ENCODE results near the gene BTF3.

The BTF3 gene

GRCh38 chr5:73525606-73526203, 27.5 kb downstream of the BTF3 start:
- H3K9me3 ChIP-seq = no peaks in the 10 kb centered on the region
- no peaks in the 10 kb centered on the region for H3K36me3 ChIP-seq
- H3K4me3 ChIP-seq (ENCODE audit: low read depth, low read length) = no peak overlapping the region
- no peak for DNase-seq
- H3K27me3 ChIP-seq = no peaks in the 10 kb centered on the region; the same call in none of the 2 replicates
- H3K4me1 ChIP-seq = no peaks in the 10 kb centered on the region
- TF ChIP-seq, protein P1, sequence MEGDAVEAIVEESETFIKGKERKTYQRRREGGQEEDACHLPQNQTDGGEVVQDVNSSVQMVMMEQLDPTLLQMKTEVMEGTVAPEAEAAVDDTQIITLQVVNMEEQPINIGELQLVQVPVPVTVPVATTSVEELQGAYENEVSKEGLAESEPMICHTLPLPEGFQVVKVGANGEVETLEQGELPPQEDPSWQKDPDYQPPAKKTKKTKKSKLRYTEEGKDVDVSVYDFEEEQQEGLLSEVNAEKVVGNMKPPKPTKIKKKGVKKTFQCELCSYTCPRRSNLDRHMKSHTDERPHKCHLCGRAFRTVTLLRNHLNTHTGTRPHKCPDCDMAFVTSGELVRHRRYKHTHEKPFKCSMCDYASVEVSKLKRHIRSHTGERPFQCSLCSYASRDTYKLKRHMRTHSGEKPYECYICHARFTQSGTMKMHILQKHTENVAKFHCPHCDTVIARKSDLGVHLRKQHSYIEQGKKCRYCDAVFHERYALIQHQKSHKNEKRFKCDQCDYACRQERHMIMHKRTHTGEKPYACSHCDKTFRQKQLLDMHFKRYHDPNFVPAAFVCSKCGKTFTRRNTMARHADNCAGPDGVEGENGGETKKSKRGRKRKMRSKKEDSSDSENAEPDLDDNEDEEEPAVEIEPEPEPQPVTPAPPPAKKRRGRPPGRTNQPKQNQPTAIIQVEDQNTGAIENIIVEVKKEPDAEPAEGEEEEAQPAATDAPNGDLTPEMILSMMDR (IDR thresholded peaks at IDR 0.05; ENCODE audit: low read depth, low read length) = no peak

DNA sequence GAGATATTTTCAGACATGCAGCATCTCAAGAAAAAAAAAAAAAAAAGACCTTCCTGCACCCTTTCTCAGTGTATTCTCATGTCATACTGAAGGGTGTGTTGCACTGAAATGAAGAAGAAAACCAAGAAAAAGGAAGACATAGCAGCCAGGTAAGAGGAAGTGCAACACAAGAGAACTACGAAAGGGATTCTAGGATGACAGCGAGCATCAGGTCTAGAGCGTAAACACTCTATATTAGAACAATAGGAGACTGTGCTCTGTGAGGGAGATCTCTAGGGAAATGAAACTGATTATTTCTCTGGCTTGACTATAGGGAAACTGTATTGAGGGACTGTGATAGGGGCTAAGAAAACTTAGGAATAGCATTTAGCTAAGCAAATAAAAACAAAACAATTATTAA, 30.0 kb downstream of the BTF3 start:
- H3K9me3 ChIP-seq = no peaks in the 10 kb centered on the region
- no peaks in the 10 kb centered on the region for H3K36me3 ChIP-seq
- DNase-seq = no peak
- H3K4me1 ChIP-seq = no peaks in the 10 kb centered on the region
- H3K4me3 ChIP-seq (ENCODE audit: low read depth, low read length) = no peak overlapping the region
- TF ChIP-seq, protein P1 (IDR thresholded peaks at IDR 0.05; ENCODE audit: low read depth, low read length) = no peak
- no peaks in the 10 kb centered on the region; the same call in none of the 2 replicates for H3K27me3 ChIP-seq

DNA sequence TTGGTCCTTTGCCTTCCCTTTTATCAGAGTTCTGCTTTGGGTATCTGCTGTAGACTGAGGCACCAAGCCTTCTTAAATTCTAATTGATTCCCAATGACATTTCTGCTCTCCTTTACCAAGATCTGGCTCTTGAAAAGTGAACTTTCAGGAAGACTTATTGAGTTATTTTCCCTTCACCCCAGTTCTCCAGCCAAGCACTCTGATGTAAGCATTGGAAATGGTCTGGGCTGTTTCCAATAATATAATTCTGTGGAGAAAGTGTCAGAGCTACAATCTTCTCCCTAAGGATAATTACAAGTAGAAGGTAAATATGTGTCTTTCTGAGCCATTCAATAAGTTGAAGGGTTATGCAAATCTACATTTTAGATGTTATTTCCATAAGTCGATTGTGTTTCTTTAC, 30.8 kb downstream of the BTF3 start:
- Histone ChIP-seq H3K36me3 (no peaks in the 10 kb centered on the region), H3K9me3 (no peaks in the 10 kb centered on the region), H3K4me3 (ENCODE audit: low read depth, low read length) (no peak overlapping the region), H3K4me1 (no peaks in the 10 kb centered on the region), H3K27me3 (no peaks in the 10 kb centered on the region; the same call in none of the 2 replicates)
- no peak for DNase-seq
- TF ChIP-seq, protein P1 (IDR thresholded peaks at IDR 0.05; ENCODE audit: low read depth, low read length) = no peak

- H3K36me3 ChIP-seq = no peaks in the 10 kb centered on the region
- H3K4me1 ChIP-seq = no peaks in the 10 kb centered on the region
- DNase-seq = no peak
- H3K4me3 ChIP-seq (ENCODE audit: low read depth, low read length) = no peak overlapping the region
- no peaks in the 10 kb centered on the region for H3K9me3 ChIP-seq
- TF ChIP-seq, protein P1 (IDR thresholded peaks at IDR 0.05; ENCODE audit: low read depth, low read length) = no peak
- H3K27me3 ChIP-seq = no peaks in the 10 kb centered on the region; the same call in none of the 2 replicates
These were observed 33.1 kb downstream of the BTF3 start for GRCh38 chr5:73531356-73531755.

GRCh38 chr5:73532195-73532594, 34.0 kb downstream of the BTF3 start:
- H3K4me3 ChIP-seq (ENCODE audit: low read depth, low read length) = no peak overlapping the region
- no peak for DNase-seq
- no peaks in the 10 kb centered on the region for H3K36me3 ChIP-seq
- no peaks in the 10 kb centered on the region for H3K9me3 ChIP-seq
- no peaks in the 10 kb centered on the region for H3K4me1 ChIP-seq
- TF ChIP-seq, protein P1 (IDR thresholded peaks at IDR 0.05; ENCODE audit: low read depth, low read length) = no peak
- no peaks in the 10 kb centered on the region; the same call in none of the 2 replicates for H3K27me3 ChIP-seq

GRCh38 chr5:73534011-73534644, 35.9 kb downstream of the BTF3 start:
- DNase-seq = no peak
- no peak overlapping the region for H3K4me3 ChIP-seq (ENCODE audit: low read depth, low read length)
- no peaks in the 10 kb centered on the region for H3K36me3 ChIP-seq
- H3K4me1 ChIP-seq = no peaks in the 10 kb centered on the region
- H3K9me3 ChIP-seq = no peaks in the 10 kb centered on the region
- TF ChIP-seq, protein P1 (IDR thresholded peaks at IDR 0.05; ENCODE audit: low read depth, low read length) = no peak
- H3K27me3 ChIP-seq = no peaks in the 10 kb centered on the region; the same call in none of the 2 replicates
